ENCODE data around the gene UBE2K.

DNA sequence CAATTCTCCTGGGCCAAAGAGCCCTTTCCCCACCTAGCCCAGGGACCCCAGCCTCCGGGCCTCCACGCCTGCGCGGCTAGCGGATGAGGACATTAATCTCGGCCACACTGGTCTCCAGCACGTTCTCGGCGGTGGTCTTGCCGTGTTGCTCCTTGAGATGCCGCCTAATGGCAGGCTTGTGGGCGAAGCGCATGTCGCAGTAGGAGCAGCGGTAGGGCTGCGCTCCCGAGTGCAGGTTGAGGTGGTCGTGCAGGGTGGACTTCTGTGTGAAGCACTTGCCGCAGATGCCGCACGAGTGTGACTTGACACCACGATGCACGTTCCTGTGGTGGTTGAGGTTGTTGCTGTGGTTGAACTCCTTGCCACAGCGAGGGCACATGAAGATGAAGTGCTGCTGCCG, 72.1 kb downstream of the UBE2K start:
- TF ChIP-seq EZH2 (IDR thresholded peaks at IDR 0.05; ENCODE audit: low read length, unreplicated experiment) (no peak), EZH2phosphoT487 (IDR thresholded peaks at IDR 0.05; ENCODE audit: borderline replicate concordance, low read length) (no peak)
- TF ChIP-seq, protein P1, sequence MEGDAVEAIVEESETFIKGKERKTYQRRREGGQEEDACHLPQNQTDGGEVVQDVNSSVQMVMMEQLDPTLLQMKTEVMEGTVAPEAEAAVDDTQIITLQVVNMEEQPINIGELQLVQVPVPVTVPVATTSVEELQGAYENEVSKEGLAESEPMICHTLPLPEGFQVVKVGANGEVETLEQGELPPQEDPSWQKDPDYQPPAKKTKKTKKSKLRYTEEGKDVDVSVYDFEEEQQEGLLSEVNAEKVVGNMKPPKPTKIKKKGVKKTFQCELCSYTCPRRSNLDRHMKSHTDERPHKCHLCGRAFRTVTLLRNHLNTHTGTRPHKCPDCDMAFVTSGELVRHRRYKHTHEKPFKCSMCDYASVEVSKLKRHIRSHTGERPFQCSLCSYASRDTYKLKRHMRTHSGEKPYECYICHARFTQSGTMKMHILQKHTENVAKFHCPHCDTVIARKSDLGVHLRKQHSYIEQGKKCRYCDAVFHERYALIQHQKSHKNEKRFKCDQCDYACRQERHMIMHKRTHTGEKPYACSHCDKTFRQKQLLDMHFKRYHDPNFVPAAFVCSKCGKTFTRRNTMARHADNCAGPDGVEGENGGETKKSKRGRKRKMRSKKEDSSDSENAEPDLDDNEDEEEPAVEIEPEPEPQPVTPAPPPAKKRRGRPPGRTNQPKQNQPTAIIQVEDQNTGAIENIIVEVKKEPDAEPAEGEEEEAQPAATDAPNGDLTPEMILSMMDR (conservative IDR thresholded peaks at IDR 0.05; ENCODE audit: low read depth, low read length) = no peak

Measured in PC-3 (cell line).